ENCODE data around the gene SLC8B1. TPM values are rescaled to one million over a fixed set of nuclear protein-coding genes. Genes with fewer than 3 reads are reported as not detected.

Gene SLC8B1
- polyA plus RNA-seq, 1 donor from 2014 or later: 1.1 TPM

DNA sequence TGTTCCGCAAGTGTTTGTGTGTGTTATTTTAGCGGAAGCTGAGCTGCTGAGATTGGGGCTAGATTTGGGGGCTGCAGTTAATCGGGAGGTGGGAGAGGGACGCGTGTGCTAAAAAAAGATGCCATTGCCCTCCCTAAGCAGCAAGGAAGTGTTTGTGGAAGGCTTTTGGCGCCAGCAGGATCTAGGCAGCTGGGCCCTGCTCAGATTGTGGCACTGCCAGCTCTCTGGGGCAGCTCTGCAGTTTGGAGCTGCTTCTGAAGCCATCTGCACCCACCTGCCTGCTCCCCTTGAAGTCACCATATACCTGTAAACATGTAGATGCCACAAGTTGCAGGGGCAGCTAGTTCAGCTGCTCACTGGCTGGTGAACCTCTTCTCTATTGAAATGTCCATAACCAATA is 84.9 kb downstream of the SLC8B1 start:
- Histone ChIP-seq H3K27ac (ENCODE audit: low read length) (no peak overlapping the region), H3K9ac (ENCODE audit: low read length) (no peak overlapping the region), H3K36me3 (ENCODE audit: insufficient read depth, low read length) (no peaks in the 10 kb centered on the region), H3K9me3 (ENCODE audit: low read length) (no peaks in the 10 kb centered on the region), H2AFZ (ENCODE audit: low read depth, low read length) (no peak overlapping the region), H3K4me2 (ENCODE audit: low read length) (no peak overlapping the region), H3K79me2 (replicated peaks; ENCODE audit: insufficient read depth, low read length) (no peaks in the 10 kb centered on the region), H3K4me3 (ENCODE audit: low read length) (no peak overlapping the region), H3F3A (ENCODE audit: insufficient read depth, low read length, poor library complexity, severe bottlenecking) (no peaks in the 10 kb centered on the region), H3K9me2 (ENCODE audit: insufficient read depth, low read length) (no peaks in the 10 kb centered on the region), H3K27me3 (ENCODE audit: insufficient read depth, low read depth, low read length) (no peaks in the 10 kb centered on the region), H4K20me1 (ENCODE audit: insufficient read depth) (no peaks in the 10 kb centered on the region)
- TF ChIP-seq RAD21 (conservative IDR thresholded peaks at IDR 0.05) (no peak), POLR2AphosphoS5 (IDR thresholded peaks at IDR 0.05) (no peak), TAF1 (IDR thresholded peaks at IDR 0.05; ENCODE audit: low read depth) (no peak), CTCF (IDR thresholded peaks at IDR 0.05; ENCODE audit: poor library complexity, severe bottlenecking) (no peak), EZH2 (IDR thresholded peaks at IDR 0.05; ENCODE audit: borderline replicate concordance, insufficient read depth, low read length, poor library complexity, severe bottlenecking) (no peak), MXI1 (conservative IDR thresholded peaks at IDR 0.05; ENCODE audit: poor library complexity, severe bottlenecking) (no peak), SMC3 (conservative IDR thresholded peaks at IDR 0.05; ENCODE audit: poor library complexity) (no peak), REST (IDR thresholded peaks at IDR 0.05; ENCODE audit: borderline replicate concordance) (no peak), EP300 (conservative IDR thresholded peaks at IDR 0.05; ENCODE audit: poor library complexity, severe bottlenecking) (no peak)

- Histone ChIP-seq H3F3A (ENCODE audit: insufficient read depth, low read length, poor library complexity, severe bottlenecking) (no peaks in the 10 kb centered on the region), H2AFZ (ENCODE audit: low read depth, low read length) (no peak overlapping the region), H3K27me3 (ENCODE audit: insufficient read depth, low read depth, low read length) (no peaks in the 10 kb centered on the region), H3K9me3 (ENCODE audit: low read length) (no peaks in the 10 kb centered on the region), H3K36me3 (ENCODE audit: insufficient read depth, low read length) (no peaks in the 10 kb centered on the region), H3K4me3 (ENCODE audit: low read length) (no peak overlapping the region), H3K27ac (ENCODE audit: low read length) (no peak overlapping the region), H3K9me2 (ENCODE audit: insufficient read depth, low read length) (no peaks in the 10 kb centered on the region), H3K9ac (ENCODE audit: low read length) (no peak overlapping the region), H3K79me2 (replicated peaks; ENCODE audit: insufficient read depth, low read length) (no peaks in the 10 kb centered on the region), H4K20me1 (ENCODE audit: insufficient read depth) (no peaks in the 10 kb centered on the region), H3K4me2 (ENCODE audit: low read length) (no peak overlapping the region)
- TF ChIP-seq REST (IDR thresholded peaks at IDR 0.05; ENCODE audit: borderline replicate concordance): no peak
Measured at GRCh38 chr12:113249546-113249945, 85.4 kb downstream of the SLC8B1 start.

All from neural cell (in vitro differentiated cells).